H1 (cell line): Measurements from ENCODE around the gene HSF2. TPM values are rescaled to one million over a fixed set of nuclear protein-coding genes. Genes with fewer than 3 reads are reported as not detected.

ENCODE experiments used
- CTCF ChIA-PET: fragments of 300-600 bp; sonication (Branson Sonifier 250); formaldehyde crosslinking; loops from one replicate; lab custom pipeline; 2021; ENCODE audit not compliant: partially characterized antibody; lab: Charles Lee
- POLR2A ChIA-PET: fragments of 300-600 bp; sonication (Branson Sonifier 250); formaldehyde crosslinking; loops from one replicate; lab custom pipeline; 2021; ENCODE audit warnings: inconsistent platforms; ENCODE audit not compliant: partially characterized antibody; lab: Charles Lee
- DNase-seq, 2 experiments: peaks; one replicate each; pipeline versions ENCODE4 v3.0.0 to v3.0.0-alpha.2; 2010 to 2022; ENCODE audit warnings: low spot score in 2 of 2, low read depth in 1 of 2, mixed read lengths in 1 of 2
- FAIRE-seq: peaks from 2 replicates; lab custom pipeline; 2011; peaks lifted over from hg19 to GRCh38; lab: Jason Lieb, UNC
- H2AFZ ChIP-seq: 2 replicates; pipeline ENCODE4 v1.8.1; 2012; ENCODE audit warnings: low read length, inconsistent platforms
- H2AK5ac ChIP-seq: 2 replicates; pipeline ENCODE4 v1.6.1; 2013; ENCODE audit warnings: low read depth, low read length
- H2BK120ac ChIP-seq: replicated peaks from 2 replicates; pipeline ENCODE3; 2013; ENCODE audit warnings: low read depth, low read length, inconsistent platforms
- H2BK12ac ChIP-seq: 2 replicates; pipeline ENCODE4 v1.6.1; 2013; ENCODE audit warnings: low read depth, low read length
- H2BK15ac ChIP-seq: 2 replicates; pipeline ENCODE4 v1.6.1; 2013; ENCODE audit warnings: low read length
- H2BK20ac ChIP-seq: 2 replicates; pipeline ENCODE4 v1.6.1; 2013; ENCODE audit warnings: low read length
- H2BK5ac ChIP-seq: 2 replicates; pipeline ENCODE4 v1.6.1; 2013; ENCODE audit warnings: low read depth, low read length
- H3K14ac ChIP-seq: 2 replicates; pipeline ENCODE4 v1.6.1; 2013; ENCODE audit warnings: inconsistent platforms; ENCODE audit not compliant: insufficient read length
- H3K18ac ChIP-seq: 2 replicates; pipeline ENCODE4 v1.6.1; 2013; ENCODE audit warnings: low read length; ENCODE audit errors: extremely low read depth
- H3K23ac ChIP-seq: 2 replicates; pipeline ENCODE4 v1.6.1; 2013; ENCODE audit warnings: inconsistent platforms; ENCODE audit not compliant: insufficient read length
- H3K23me2 ChIP-seq: 2 replicates; pipeline ENCODE4 v1.6.1; 2013; ENCODE audit warnings: low read depth, low read length
- H3K27ac ChIP-seq: 2 replicates; pipeline ENCODE4 v1.6.1; 2011; ENCODE audit warnings: low read depth, low read length, inconsistent platforms
- H3K27me3 ChIP-seq, 4 experiments: replicated peaks in 1 of 4; 1 replicate in 1 of 4; 2 replicates in 3 of 4; pipeline versions ENCODE4 v1.6.1 to v1.8.1; 2011 to 2013; ENCODE audit warnings: low read length in 3 of 4, mild to moderate bottlenecking in 3 of 4, inconsistent platforms in 2 of 4, mixed read lengths in 2 of 4, moderate library complexity in 1 of 4; ENCODE audit not compliant: control insufficient read depth in 3 of 4, insufficient read depth in 3 of 4; ENCODE audit errors: extremely low read depth in 1 of 4
- H3K36me3 ChIP-seq, 4 experiments: 2 replicates each; pipeline versions ENCODE4 v1.6.1 to v1.8.1; 2011 to 2013; ENCODE audit warnings: mild to moderate bottlenecking in 4 of 4, low read length in 3 of 4, moderate library complexity in 2 of 4, control low read depth in 1 of 4, inconsistent platforms in 1 of 4; ENCODE audit not compliant: insufficient read depth in 4 of 4, control insufficient read depth in 2 of 4
- H3K4ac ChIP-seq: replicated peaks from 2 replicates; pipeline ENCODE3; 2013; ENCODE audit warnings: low read length, low read depth, mixed read lengths, inconsistent platforms; ENCODE audit not compliant: insufficient read length
- H3K4me1 ChIP-seq, 4 experiments: replicated peaks in 1 of 4; 1 replicate in 1 of 4; 2 replicates in 3 of 4; pipeline versions ENCODE4 v1.6.1 to v1.8.1; 2011 to 2013; ENCODE audit warnings: low read length in 3 of 4, inconsistent platforms in 2 of 4, mixed read lengths in 1 of 4; ENCODE audit not compliant: insufficient read depth in 4 of 4, control insufficient read depth in 3 of 4
- H3K4me2 ChIP-seq, 2 experiments: 2 replicates each; pipeline versions ENCODE4 v1.6.1 to v1.8.1; 2011 to 2013; ENCODE audit warnings: low read depth in 2 of 2, low read length in 2 of 2, control low read depth in 1 of 2, inconsistent platforms in 1 of 2, mild to moderate bottlenecking in 1 of 2; ENCODE audit not compliant: insufficient read depth in 1 of 2
- H3K4me3 ChIP-seq, 4 experiments: fragments of 200-600, 300-600 bp in 1 of 4; sonication (generic), shearing (Covaris generic), sonication (Bioruptor Twin) in 1 of 4; 2 replicates each; pipeline versions ENCODE4 v1.5.1 to v1.8.1; 2011 to 2016; ENCODE audit warnings: low read length in 4 of 4, low read depth in 3 of 4, control low read depth in 2 of 4, inconsistent platforms in 2 of 4, mild to moderate bottlenecking in 2 of 4, mixed read lengths in 1 of 4, moderate library complexity in 1 of 4; ENCODE audit not compliant: insufficient read depth in 2 of 4; ENCODE audit errors: extremely low read depth in 1 of 4
- H3K56ac ChIP-seq: replicated peaks from 2 replicates; pipeline ENCODE3; 2013; ENCODE audit warnings: low read depth, mild to moderate bottlenecking, mixed read lengths, low read length, inconsistent platforms; ENCODE audit not compliant: insufficient read length
- H3K79me1 ChIP-seq: 2 replicates; pipeline ENCODE4 v1.6.1; 2013; ENCODE audit warnings: low read depth, low read length, control low read depth
- H3K79me2 ChIP-seq, 2 experiments: 2 replicates each; pipeline versions ENCODE4 v1.6.1 to v1.8.1; 2012 to 2013; ENCODE audit warnings: low read length in 2 of 2, mild to moderate bottlenecking in 2 of 2, inconsistent platforms in 1 of 2; ENCODE audit not compliant: insufficient read depth in 2 of 2, control insufficient read depth in 1 of 2
- H3K9ac ChIP-seq, 4 experiments: replicated peaks in 1 of 4; 1 replicate in 1 of 4; 2 replicates in 3 of 4; pipeline versions ENCODE4 v1.6.1 to v1.8.1; 2011 to 2013; ENCODE audit warnings: low read depth in 3 of 4, low read length in 3 of 4, control low read depth in 2 of 4, mild to moderate bottlenecking in 2 of 4, moderate library complexity in 2 of 4, inconsistent platforms in 1 of 4; ENCODE audit errors: extremely low read depth in 1 of 4
- H3K9me3 ChIP-seq, 2 experiments: 2 replicates each; pipeline versions ENCODE4 v1.6.1 to v1.8.1; 2012 to 2013; ENCODE audit warnings: mild to moderate bottlenecking in 2 of 2, moderate library complexity in 2 of 2, control low read depth in 1 of 2, inconsistent platforms in 1 of 2, low read depth in 1 of 2, low read length in 1 of 2, mixed read lengths in 1 of 2; ENCODE audit not compliant: insufficient read depth in 2 of 2
- H4K20me1 ChIP-seq, 2 experiments: replicated peaks in 1 of 2; 2 replicates each; pipeline versions ENCODE3 to v1.8.1; 2011 to 2013; ENCODE audit warnings: inconsistent platforms in 2 of 2, low read length in 2 of 2, mild to moderate bottlenecking in 1 of 2; ENCODE audit not compliant: insufficient read depth in 2 of 2, control insufficient read depth in 1 of 2
- H4K5ac ChIP-seq: 2 replicates; pipeline ENCODE4 v1.6.1; 2013; ENCODE audit warnings: low read length, low read depth, mixed read lengths, inconsistent platforms; ENCODE audit not compliant: insufficient read length
- H4K8ac ChIP-seq: 2 replicates; pipeline ENCODE4 v1.8.0; 2013; ENCODE audit warnings: mild to moderate bottlenecking, moderate library complexity, low read length, inconsistent platforms; ENCODE audit not compliant: insufficient read depth; ENCODE audit errors: extremely low read depth
- H4K91ac ChIP-seq: replicated peaks from 2 replicates; pipeline ENCODE3; 2013; ENCODE audit warnings: low read length, mixed read lengths, inconsistent platforms; ENCODE audit not compliant: insufficient read length
- CTBP2 ChIP-seq: IDR thresholded peaks from 2 replicates; pipeline ENCODE4 v1.7.0; 2011; ENCODE audit warnings: borderline replicate concordance, mild to moderate bottlenecking, moderate library complexity, mixed read lengths, low read length; ENCODE audit not compliant: insufficient read depth, insufficient read length
- CTCF ChIP-seq, 3 experiments: IDR thresholded peaks; 1 replicate in 2 of 3; 2 replicates in 1 of 3; pipeline versions ENCODE4 v1.5.1 to v1.6.1; 2011; ENCODE audit warnings: low read length in 3 of 3, mild to moderate bottlenecking in 3 of 3, inconsistent platforms in 2 of 3, low read depth in 1 of 3, moderate library complexity in 1 of 3; ENCODE audit not compliant: insufficient read depth in 1 of 3; ENCODE audit errors: control extremely low read depth in 1 of 3
- RAD21 ChIP-seq, 2 experiments: IDR thresholded peaks in 1 of 2; conservative IDR thresholded peaks in 1 of 2; 2 replicates each; pipeline ENCODE4 v1.6.1; 2011; ENCODE audit warnings: low read depth in 2 of 2, low read length in 2 of 2, improper control_type of control experiment in 1 of 2, inconsistent platforms in 1 of 2, mild to moderate bottlenecking in 1 of 2, moderate library complexity in 1 of 2
- WGBS, 2 experiments: shearing (Covaris generic) in 1 of 2; methylation state at CpG; one replicate each; pipeline versions ENCODE4 v1.1.6 to v1.1.7; 2013 to 2015; ENCODE audit warnings: low lambda C conversion rate in 2 of 2, mixed read lengths in 2 of 2, inconsistent platforms in 1 of 2, low coverage in 1 of 2, missing lambda C conversion rate in 1 of 2; ENCODE audit not compliant: insufficient replicate concordance in 2 of 2, insufficient coverage in 1 of 2, insufficient read length in 1 of 2; ENCODE audit errors: extremely low coverage in 1 of 2, missing lambda C conversion rate in 1 of 2; 5-methylcytosine and 5-hydroxymethylcytosine counted together
- polyA plus RNA-seq, 7 experiments: library from polyadenylated mRNA; depleted of rRNA in 3 of 7; stranded (reverse) in 5 of 7; unstranded in 2 of 7; fragments of >200 nt in 5 of 7; fragments of 200-250 nt in 2 of 7; gene quantifications; 1 replicate in 5 of 7; 2 replicates in 1 of 7; 4 replicates in 1 of 7; pipeline versions ENCODE4 v1.2.1 to v1.2.3, GENCODE V29; 2011 to 2013; ENCODE audit warnings: missing spikeins in 2 of 7, mixed read lengths in 2 of 7
- total RNA-seq: library from RNA; stranded (reverse); fragmentation: NEBNext Ultra II Directional; extraction: Animal tissue kit (Norgen Biotek cat#: 25700); gene quantifications from 2 replicates; pipeline ENCODE4 v1.2.1, GENCODE V29; 2021

Gene HSF2
- total and polyA plus RNA-seq, 2 of the 8 experiments (the other 6 are each of a cell fraction or from before 2014, with no cell fraction given): 16.3 to 18.3 TPM

GRCh38 chr6:122361314-122361979, 38.0 kb upstream of the HSF2 start:
- TF ChIP-seq RAD21 (IDR thresholded peaks at IDR 0.05 in 1 of 2, conservative IDR thresholded peaks at IDR 0.05 in 1 of 2; ENCODE audit: low read depth in 2 of 2, low read length in 2 of 2): peak; percentile 32 to 37
- peak in 2 of 3 experiments; percentile 14 to 23; a peak in 2 of 4 replicates for TF ChIP-seq CTCF (IDR thresholded peaks at IDR 0.05; ENCODE audit: control extremely low read depth in 1 of 3, insufficient read depth in 1 of 3, low read depth in 1 of 3, low read length in 3 of 3)
- no peak for TF ChIP-seq CTBP2
- H4K5ac ChIP-seq: no peak overlapping the region
- no peak overlapping the region for H4K8ac ChIP-seq
- no peaks in the 10 kb centered on the region for H3K4me1 ChIP-seq
- H3K23me2 ChIP-seq: no peaks in the 10 kb centered on the region
- no peak overlapping the region for H3K27ac ChIP-seq
- H2BK20ac ChIP-seq: no peak overlapping the region
- H3K9me3 ChIP-seq: no peaks in the 10 kb centered on the region
- DNase-seq (peak in 1 of 2 experiments; percentile 49), FAIRE-seq (no peak)
- H2BK5ac ChIP-seq: no peak overlapping the region
- H3K23ac ChIP-seq: no peak overlapping the region
- no peaks in the 10 kb centered on the region for H3K36me3 ChIP-seq
- H3K27me3 ChIP-seq: no peaks in the 10 kb centered on the region
- no peak overlapping the region for H3K4me3 ChIP-seq
- no peak overlapping the region for H3K4ac ChIP-seq
- H2AK5ac ChIP-seq: no peak overlapping the region
- no peak overlapping the region for H2AFZ ChIP-seq
- H2BK12ac ChIP-seq: no peak overlapping the region
- no peak overlapping the region for H3K18ac ChIP-seq
- WGBS, 2 experiments: 86% methylated on average over 15 of the region's 15 CpGs; no CpG with 5 or more reads in 1 of the 2 experiments
- H4K91ac ChIP-seq: no peak overlapping the region
- no peak overlapping the region for H2BK15ac ChIP-seq
- H3K79me1 ChIP-seq: no peaks in the 10 kb centered on the region
- CTCF ChIA-PET: interaction anchor here (0.7 to 1.4 kb wide), 4 partner anchors 12 to 169 kb away, joined by 3 to 5 read pairs (median 4); no protein-coding TSS in a partner anchor
- no peak overlapping the region for H2BK120ac ChIP-seq
- H3K14ac ChIP-seq: no peak overlapping the region
- H3K79me2 ChIP-seq: no peaks in the 10 kb centered on the region
- H4K20me1 ChIP-seq: no peaks in the 10 kb centered on the region
- no peak overlapping the region for H3K4me2 ChIP-seq
- H3K56ac ChIP-seq: no peak overlapping the region
- H3K9ac ChIP-seq: no peak overlapping the region
- POLR2A ChIA-PET: interaction anchor here (1.1 kb wide), 1 partner anchor 35 kb away, joined by 3 read pairs; no protein-coding TSS in a partner anchor
